Activated naive CD4-positive, alpha-beta T cell treated with Interleukin-2 at 50 U/mL for 16 hours (primary cell): Measurements from ENCODE around the gene MRPS23.
A peak's percentile ranks its signal among the peaks of the same experiment; 100 is the strongest.
"Not testable (repeated sequence)": the region's sequence is repeated elsewhere in the genome, so short reads cannot be mapped to it uniquely, and the experiment has no call there.

Experiments used
- DNase-seq: peaks from one replicate; pipeline ENCODE4 v3.0.0-alpha.2; 2020

Gene MRPS23

DNA sequence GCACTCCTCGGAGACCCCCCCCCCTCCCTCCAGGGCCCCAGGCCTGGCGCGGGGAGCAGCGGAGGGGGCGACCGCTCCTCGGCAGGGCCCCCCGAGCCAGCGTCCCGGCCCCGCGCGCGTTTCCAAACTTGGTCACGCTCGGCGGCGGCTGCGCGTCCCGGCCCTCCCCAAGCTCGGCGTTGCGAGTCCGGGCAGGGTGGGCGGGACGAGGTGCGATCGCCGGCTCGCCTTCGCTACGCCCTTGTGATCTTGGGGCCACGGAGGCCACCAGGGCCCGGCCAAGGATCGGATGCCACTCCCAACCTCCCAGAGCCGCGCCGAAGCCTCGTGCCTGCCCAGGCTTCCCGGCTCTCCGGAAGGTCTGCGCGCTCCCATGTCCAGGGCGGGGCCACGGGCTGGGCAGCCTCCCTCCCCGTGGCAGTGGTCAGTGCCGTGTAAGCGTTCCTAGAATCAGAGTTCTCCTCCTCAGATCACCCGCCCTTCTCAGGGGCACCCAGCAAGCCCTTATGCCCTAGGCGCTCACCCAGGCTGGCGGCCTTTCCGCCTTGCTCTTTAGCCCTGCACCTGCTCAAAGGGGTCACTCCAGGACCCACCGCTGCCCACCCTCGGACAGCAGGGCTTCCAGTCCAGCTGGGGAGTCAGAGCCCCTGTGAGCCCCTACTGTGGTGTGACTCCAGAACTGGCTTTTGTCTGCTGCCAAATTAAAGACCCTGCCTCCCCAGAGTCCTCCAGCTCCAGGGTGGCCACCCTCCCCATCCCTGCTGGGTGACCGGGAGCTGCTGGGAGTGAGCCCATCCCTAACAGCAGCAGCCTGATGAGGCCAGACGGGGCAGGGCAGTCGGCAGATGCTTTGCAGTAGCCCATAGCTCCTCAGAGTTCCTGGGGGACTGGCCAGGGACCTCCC lies 12.2 kb upstream of the MRPS23 start:
- DNase-seq: no peak

DNA sequence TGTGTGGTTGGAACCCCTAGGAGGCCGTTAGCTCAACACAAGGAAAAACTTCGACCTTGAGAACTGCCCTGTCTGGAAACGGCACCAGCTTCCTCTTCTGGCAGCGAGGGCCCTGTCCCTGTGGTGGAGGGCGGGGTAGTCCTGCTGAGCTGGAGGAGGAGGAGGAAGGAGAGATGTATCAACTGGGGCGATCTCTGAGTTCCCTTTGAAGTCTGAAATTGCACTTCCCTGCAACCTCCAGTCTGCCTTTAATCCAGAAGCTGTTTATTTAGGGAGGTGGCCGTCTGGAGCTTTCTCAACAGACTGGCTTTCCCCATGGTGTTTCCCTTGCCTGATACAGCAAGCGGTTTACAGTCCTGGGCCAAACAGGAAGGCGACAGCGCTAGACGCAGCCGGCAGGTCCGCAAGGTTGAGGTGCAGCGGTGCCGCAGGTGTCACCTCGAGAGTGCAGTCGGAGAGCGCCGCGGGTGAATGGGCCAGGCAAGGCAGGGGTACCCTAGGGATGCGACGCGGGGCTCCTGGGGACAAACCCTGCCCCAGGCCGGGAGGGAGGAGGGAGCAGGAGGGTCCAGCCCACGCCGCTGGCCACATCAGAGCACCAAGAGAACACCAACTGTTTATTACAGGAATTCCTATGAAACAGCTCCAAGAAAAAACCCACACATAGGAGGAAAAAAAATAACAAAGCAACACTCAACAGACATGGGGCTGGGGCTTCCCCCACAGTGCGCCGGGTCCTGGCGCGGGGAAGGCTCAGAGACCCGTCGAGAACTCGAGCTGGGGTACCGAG lies 11.4 kb upstream of the MRPS23 start:
- peak; percentile 37 for DNase-seq

DNA sequence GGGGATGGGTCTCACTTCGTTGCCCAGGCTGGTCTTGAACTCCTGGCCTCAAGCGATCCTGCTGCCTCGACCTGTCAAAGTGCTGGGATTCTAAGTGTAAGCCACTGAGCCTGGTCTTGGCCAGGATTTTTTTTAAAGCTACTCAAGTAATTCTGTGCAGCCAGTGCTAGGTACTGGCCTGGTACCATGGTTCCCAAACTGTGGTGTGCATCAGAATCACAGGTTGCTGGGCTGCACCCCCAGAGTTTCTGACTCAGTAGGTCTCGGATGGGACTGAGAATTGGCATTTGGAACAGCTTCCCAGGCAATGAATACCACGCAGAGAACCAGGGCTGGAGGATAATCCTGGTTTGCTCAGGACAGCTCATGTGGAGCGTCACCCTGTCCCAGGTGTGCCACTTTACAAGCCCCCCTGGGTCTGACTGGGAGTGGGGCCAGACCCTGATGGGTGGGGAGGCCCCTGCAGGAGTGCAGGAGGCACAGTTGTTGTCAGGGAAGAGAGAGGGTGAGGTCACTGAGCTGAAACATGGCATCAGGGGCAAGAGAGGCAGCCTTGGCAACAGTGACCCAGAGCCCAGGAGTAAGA lies 10.7 kb upstream of the MRPS23 start:
- no peak for DNase-seq

DNA sequence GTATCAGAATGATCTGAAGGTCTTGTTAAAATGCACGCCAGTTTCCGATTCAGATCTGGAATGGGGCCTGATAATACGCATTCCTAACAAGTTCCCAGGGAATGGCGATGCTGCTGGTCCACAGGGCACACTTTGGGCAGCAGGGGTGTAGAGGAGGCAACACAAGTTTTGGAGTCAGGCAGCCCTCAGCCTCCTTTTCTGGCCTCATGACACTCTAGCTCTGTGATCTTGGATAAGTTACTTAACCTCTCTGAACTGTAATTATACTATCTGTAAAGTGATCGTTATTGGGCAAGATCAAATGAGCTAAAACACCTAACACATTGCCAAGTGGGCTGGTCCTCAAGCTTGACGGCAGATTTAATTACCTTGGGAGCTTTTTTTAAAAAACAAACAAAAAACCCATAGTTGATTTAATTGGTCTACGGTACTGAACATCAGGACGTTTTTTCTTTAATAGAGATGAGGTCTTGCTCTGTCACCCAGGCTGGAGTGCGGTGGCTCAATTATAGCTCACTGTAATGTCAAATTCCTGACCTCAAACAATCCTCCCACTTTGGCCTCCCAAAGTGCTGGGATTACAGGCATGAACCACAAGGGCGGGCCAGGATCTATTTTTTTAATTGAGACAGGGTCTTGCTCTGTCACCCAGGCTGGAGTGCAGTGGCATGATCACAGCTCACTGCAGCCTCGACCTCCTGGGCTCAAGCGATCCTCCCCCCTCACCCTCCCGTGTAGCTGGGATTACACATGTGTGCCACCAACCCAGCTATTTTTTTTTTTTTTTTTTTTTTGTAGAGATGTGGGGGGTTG lies 10.0 kb upstream of the MRPS23 start:
- no peak for DNase-seq

DNA sequence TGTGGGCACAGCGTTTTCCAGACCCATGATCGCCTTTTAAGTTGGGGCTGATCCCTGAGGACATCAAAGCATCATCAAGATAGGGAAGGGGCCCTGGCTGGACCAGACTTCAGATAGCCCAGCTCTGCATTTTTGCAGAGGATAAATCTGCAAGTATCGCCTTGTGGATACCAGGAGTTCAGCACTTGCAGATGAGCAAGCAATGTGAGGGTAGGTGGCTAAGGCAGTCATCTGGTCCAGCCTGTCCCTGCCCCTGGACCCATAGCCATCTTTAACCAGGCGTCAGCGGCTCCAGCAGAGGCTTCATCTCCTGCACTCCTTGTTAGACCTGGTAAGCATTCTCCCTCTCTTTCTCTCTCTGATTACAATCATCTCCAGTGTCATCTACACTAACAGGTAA lies 9.0 kb upstream of the MRPS23 start:
- no peak for DNase-seq

DNA sequence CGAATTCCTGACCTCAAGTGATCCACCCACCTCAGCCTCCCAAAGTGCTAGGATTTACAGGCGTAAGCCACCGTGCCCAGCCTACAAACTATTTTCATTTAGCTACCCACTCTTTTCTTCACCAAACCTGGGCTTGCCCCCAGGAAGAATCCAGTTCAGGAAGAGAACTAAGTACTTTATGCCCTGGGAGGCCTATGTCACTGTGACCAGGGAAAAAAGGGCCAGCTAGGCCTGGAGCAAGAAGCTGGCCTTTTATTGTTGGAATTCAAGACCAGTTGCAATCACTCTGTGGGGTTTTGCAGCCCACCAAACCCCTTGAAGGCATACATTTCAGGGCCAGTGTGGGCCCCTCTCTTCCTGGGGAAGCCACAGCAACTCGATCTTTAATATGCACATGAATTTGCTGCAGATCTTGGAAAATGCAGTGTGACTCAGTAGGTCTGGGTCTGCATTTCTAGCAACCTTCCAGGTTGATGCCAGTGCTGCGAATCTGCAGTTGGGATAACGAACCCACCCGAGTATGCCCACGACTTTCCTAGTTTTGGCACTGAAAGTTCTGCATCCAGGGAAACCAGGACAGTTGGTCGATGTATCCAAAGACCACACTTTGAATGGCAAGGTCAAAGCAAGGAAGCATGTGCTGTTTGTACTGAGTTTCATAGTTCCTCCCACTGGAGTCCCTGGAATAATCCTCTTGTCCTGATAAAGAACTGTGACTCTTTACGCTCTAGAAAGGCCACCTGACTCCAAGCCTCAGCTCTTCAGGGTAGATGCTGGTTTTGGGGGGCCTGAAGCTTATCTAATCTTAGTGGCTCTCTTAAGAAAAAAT lies 7.2 kb upstream of the MRPS23 start:
- no peak for DNase-seq

DNA sequence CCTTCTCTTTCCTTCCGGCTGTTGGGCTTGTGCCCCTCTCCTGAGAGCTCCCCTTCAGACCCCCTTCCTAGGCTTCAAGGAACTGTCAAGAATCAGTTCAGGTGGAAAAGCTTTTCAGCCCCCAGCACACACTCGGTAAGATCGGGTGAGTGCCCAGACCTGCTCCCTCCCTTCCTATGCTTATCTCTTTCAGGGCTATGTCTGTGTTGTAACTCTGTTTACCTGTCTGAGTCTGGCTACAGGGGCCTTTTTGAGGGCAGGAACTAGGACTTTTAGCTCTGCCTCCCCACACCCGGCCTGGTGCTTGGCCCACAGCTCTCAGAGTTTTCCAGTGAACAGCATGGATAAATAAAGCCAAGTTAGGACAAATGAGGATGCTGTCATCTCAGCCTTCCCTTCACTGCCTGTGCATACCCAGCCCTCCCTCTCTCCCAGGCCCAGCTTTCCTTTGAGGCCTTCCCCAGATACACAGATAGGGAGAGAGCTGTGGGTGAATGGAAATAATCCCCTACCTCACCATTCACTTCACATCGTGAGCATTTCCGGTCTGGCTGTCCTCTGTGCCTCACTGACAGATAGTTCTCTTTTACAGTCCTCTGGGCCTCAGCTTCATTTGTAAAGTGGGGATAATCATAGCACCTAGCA lies 5.7 kb upstream of the MRPS23 start:
- no peak for DNase-seq

DNA sequence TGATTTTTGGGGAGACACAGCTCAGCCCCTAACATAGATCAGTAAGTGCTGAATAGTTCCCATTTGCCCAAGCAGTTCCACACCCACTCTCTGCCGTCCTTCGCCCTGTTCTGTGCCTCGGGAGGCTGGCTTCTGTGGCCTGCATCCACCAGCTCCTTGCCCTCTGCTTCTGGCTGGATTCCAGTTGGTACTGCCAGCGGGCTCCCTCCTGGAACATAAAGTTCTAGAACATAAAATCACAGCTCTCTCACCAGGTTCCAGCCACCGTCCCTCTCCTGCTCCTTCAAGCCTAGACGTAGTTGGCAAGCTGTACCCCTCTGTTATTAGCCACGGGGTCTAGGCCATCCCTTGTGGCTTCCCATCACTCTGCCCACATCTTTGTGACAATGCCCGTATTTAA lies 3.9 kb upstream of the MRPS23 start:
- no peak for DNase-seq

DNA sequence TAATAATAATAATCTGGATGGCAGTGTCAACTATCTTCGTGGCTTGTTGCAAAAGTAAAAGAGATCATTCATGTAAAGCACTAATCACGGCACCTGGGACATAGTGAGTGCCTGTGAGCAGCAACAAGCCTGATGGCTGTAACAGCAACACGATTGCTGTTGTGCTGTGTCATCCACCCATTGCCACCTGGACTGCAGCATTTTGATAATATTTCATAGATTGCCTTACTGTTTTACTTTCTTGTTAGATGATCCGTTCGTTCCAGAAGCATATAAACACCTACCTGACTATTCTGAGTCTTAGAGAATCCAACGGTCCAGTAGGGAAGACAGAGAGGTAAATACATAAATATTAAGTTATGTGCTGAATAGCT lies 3.1 kb upstream of the MRPS23 start:
- no peak for DNase-seq

DNA sequence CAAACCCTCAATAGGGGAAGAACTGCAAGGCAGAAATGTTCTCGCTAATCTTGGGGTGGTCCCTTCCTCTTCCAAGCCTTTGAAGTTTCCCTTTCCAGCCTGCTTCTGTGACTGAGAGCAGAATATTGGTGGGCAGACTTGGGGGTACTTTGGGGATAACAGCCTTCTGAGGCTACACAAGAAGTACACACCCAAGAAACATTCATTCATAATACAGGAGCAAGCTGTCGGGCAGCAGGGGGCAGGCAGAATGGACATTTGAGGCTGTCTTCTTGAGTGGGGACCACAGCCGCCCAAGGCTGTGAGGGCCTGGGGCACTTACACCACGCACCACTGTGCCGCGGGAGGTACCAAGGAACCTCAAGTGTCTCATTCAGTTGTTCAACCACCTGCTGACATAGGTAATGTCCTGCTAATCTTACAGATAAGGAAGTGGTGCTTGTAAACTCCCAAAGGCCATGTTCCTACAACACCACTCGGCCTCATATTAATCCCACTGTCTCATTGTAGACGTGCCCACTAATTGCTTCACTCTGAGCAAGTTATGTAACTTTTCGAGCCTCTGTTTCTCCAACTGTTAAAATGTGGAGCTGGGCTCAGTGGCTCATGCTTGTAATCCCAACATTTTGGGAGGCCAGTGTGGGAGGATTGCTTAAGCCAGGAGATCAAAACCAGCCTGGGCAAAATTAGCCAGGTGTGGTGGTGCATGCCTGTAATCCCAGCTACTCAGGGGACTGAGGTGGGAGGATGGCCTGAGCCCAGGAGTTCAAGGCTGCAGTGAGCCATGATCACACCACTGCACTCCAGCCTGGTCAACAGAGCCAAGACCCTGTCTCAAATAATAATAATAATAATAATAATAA lies 2.5 kb upstream of the MRPS23 start:
- DNase-seq: no peak

DNA sequence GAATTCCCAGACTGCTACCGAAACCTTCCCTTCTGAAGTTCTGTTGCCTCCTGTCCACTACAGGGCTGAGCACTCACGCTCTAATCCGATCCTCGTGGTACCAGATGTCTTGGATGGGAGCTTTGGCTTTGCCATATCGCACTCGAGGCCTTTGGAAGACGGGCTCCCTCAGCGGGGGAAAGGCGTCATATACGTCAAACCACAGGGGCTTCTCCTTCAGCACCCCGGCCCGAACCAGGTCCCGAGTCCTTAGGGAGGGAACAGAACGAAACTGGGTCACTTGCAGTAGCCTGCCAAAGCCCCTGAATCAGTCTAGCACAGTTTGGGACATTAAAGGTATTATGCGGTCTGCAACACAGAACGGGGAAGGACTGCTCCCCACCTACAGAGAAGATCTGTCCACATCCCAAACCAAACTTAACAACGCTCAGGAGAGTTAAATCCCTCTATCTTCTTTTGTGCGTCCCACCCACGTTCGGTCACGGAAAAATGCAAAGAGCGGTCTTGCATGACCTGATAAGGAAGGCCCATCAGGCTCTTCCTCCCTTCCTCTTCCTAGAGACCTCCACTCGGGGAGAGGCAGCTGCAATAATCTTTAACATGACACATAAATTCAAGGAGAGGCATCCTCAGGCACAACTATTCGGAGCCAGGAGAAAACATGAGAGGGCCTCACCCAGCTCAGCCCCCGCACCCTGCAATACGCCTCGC lies 526 bp downstream of the MRPS23 start:
- DNase-seq: no peak

DNA sequence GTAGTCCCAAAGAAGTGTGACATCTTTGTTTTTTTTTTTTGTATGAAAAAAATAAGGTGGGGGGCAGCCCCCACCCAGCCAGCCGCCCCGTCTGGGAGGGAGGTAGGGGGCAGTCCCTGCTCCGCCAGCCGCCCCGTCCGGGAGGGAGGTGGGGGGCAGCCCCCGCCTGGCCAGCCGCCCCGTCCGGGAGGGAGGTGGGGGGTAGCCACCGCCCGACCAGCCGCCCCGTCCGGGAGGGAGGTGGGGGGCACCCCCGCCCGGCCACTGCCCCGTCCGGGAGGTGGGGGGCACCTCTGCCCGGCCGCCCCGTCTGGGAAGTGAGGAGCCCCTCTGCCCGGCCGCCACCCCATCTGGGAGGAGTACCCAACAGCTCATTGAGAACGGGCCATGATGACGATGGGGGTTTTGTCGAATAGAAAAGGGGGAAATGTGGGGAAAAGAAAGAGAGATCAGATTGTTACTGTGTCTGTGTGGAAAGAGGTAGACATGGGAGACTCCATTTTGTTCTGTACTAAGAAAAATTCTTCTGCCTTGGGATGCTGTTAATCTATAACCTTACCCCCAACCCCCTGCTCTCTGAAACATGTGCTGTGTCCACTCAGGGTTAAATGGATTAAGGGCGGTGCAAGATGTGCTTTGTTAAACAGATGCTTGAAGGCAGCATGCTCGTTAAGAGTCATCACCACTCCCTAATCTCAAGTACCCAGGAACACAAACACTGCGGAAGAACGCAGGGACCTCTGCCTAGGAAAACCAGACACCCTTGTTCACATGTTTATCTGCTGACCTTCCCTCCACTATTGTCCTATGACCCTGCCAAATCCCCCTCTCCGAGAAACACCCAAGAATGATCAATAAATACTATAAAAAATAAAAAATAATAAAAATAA lies 3.5 kb downstream of the MRPS23 start:
- DNase-seq: not testable (repeated sequence)

DNA sequence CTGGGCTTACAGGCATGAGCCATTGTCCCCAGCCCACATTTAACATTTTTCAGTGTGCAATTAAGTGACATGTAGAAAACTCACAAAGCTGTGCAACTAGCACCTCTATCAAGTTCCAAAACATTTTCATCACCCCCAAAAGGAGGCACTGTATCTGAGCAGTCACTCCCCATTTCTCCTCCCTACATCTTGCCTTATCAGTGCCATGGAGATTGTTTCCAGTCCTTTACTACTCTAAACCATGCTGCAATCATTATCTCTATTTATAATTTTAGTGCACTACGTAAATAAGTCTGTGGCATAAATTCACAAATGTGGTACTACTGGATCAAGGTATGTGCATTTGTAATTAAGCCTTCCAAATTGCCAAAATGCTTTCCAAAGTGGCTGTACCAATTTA lies 7.6 kb downstream of the MRPS23 start:
- no peak for DNase-seq

DNA sequence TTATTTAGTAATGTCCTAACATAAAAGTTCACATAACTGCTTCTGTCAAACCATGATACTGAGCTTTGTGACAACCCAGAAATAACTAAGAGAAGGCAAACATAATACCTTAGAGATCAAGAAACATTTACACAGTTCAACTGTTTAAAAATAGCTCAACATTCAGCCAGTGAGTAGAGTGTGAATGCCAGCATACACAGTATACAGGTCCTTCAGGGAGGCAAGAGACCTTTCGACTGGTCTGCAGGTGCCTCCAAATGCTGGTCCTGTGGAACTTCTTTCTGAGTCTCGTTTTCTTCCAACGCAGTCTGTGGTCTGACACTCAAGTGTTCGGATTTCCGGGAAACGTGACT lies 10.3 kb downstream of the MRPS23 start:
- no peak for DNase-seq

DNA sequence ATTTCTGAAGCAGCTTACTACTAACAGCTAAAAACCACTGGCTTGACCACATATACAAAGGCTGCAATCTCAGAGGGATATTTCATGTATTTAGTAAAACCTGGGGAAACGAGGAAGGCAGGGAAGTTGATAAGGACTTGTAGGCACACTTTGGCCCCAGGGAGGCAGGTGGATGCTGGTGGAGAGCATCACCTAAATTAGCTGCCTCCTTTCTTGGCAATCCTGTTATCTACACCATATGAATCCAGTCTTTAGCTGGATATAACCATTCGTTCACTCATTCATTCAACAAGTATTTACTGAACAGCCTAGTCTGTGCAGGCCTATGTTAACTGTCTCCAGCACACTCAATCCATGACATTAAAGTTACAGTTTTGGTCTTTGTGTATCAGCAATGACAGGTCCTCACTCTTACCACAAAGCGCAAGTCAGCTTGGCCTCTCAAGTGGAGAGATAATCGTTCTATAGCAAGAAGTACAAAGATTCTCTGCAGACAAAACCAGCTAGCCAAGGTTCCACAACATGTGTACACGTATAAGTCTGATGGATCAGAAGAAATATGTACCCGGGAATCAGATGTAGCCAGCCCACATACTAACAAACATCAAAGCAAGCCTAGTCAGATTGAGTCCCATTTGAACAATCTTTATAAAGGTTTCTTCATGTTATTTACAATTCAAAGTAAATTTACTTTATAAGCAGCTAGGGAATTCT lies 10.8 kb downstream of the MRPS23 start:
- DNase-seq: no peak

DNA sequence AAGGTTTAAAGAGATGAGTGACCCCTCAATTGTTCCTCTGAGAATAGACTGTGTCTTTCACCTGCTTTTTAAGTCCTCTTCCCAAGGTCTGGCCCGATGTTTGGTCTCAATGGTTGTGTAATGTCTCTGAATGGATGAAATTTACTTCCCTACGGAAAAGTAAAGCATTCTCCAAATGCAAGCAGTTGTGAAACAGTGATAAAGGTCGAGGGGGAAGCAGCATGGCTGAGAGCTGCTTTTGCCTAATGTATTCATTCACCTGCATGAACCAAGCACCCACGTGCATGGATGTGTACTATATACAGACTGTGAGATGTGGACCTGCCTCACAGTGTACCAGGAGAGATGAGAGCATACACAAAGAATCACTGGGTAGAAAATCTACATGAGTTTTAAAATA lies 11.4 kb downstream of the MRPS23 start:
- no peak for DNase-seq

DNA sequence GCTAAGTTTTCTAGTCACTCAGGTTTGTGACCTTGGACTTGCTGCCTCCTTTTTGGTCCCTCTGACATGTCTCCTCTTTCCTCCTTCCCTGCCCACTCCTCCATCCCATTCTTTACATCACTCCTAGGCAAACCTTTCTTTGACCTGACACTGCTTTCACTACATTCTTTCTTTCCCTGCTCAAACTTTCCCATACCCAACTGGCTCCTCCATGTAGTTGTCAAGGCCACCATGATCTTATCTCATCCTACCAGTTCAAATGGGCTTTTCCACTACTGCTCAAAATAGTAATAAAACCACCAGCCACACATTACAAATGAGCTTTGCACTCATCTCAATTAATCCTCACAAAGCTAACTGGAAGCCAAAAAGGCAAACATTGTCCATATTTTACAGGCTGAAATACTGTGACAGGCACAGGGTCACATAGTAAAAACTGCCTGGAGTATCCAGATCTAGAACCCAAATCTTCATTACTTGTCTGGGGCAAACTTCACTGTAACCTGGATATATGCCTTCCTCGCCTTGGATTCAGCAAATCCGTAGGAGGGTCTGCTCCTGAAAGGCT lies 14.4 kb downstream of the MRPS23 start:
- no peak for DNase-seq
